ENCODE measurements around the gene ZDHHC11B.
"Not testable (repeated sequence)": the region's sequence is repeated elsewhere in the genome, so short reads cannot be mapped to it uniquely, and the experiment has no call there.

Gene ZDHHC11B

DNA sequence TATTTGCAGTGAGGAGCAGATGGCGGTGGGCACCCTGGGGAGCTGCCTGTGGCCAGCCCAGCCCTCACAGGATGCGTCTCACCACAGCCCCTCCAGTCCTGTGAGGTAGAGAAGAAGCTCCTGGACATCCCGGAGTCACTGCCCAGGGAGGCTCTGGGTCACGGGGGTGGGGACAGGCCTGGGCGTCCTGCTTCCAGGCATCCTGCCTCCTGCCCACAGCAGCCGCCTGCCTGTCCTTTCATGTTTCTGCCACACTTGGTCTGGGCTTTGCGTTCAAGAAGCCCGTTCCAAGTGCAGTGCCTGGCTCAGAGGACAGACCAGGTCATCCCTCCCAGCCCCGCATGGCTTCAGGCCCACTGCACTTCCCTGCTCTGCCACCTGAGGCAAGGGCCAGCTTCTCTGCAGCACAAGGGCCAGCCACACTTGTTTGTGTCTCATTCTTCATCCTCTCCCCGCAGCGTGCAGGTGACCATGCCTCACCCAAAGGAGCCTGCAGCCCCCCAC, 38.2 kb downstream of the ZDHHC11B start:
- Histone ChIP-seq H3K4me3 (replicated peaks; ENCODE audit: insufficient read depth, low read length) (no peak overlapping the region), H3K27ac (replicated peaks) (no peak overlapping the region), H3K27me3 (ENCODE audit: insufficient read depth, poor library complexity, severe bottlenecking) (no peaks in the 10 kb centered on the region)
- TF ChIP-seq SPI1 (IDR thresholded peaks at IDR 0.05; ENCODE audit: borderline replicate concordance, low read depth) (no peak), POLR2AphosphoS5 (IDR thresholded peaks at IDR 0.05; ENCODE audit: low read depth) (no peak), GABPA (IDR thresholded peaks at IDR 0.05; ENCODE audit: low read depth) (no peak)
- TF ChIP-seq, protein P1, sequence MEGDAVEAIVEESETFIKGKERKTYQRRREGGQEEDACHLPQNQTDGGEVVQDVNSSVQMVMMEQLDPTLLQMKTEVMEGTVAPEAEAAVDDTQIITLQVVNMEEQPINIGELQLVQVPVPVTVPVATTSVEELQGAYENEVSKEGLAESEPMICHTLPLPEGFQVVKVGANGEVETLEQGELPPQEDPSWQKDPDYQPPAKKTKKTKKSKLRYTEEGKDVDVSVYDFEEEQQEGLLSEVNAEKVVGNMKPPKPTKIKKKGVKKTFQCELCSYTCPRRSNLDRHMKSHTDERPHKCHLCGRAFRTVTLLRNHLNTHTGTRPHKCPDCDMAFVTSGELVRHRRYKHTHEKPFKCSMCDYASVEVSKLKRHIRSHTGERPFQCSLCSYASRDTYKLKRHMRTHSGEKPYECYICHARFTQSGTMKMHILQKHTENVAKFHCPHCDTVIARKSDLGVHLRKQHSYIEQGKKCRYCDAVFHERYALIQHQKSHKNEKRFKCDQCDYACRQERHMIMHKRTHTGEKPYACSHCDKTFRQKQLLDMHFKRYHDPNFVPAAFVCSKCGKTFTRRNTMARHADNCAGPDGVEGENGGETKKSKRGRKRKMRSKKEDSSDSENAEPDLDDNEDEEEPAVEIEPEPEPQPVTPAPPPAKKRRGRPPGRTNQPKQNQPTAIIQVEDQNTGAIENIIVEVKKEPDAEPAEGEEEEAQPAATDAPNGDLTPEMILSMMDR (IDR thresholded peaks at IDR 0.05; ENCODE audit: insufficient read depth, low read length), result no peak
- TF ChIP-seq, protein P2, sequence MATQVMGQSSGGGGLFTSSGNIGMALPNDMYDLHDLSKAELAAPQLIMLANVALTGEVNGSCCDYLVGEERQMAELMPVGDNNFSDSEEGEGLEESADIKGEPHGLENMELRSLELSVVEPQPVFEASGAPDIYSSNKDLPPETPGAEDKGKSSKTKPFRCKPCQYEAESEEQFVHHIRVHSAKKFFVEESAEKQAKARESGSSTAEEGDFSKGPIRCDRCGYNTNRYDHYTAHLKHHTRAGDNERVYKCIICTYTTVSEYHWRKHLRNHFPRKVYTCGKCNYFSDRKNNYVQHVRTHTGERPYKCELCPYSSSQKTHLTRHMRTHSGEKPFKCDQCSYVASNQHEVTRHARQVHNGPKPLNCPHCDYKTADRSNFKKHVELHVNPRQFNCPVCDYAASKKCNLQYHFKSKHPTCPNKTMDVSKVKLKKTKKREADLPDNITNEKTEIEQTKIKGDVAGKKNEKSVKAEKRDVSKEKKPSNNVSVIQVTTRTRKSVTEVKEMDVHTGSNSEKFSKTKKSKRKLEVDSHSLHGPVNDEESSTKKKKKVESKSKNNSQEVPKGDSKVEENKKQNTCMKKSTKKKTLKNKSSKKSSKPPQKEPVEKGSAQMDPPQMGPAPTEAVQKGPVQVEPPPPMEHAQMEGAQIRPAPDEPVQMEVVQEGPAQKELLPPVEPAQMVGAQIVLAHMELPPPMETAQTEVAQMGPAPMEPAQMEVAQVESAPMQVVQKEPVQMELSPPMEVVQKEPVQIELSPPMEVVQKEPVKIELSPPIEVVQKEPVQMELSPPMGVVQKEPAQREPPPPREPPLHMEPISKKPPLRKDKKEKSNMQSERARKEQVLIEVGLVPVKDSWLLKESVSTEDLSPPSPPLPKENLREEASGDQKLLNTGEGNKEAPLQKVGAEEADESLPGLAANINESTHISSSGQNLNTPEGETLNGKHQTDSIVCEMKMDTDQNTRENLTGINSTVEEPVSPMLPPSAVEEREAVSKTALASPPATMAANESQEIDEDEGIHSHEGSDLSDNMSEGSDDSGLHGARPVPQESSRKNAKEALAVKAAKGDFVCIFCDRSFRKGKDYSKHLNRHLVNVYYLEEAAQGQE (IDR thresholded peaks at IDR 0.05; ENCODE audit: insufficient replicate concordance, low read depth), result no peak
- DNase-seq (ENCODE audit: low read depth in 1 of 2, low spot score in 1 of 2), result no peak

DNA sequence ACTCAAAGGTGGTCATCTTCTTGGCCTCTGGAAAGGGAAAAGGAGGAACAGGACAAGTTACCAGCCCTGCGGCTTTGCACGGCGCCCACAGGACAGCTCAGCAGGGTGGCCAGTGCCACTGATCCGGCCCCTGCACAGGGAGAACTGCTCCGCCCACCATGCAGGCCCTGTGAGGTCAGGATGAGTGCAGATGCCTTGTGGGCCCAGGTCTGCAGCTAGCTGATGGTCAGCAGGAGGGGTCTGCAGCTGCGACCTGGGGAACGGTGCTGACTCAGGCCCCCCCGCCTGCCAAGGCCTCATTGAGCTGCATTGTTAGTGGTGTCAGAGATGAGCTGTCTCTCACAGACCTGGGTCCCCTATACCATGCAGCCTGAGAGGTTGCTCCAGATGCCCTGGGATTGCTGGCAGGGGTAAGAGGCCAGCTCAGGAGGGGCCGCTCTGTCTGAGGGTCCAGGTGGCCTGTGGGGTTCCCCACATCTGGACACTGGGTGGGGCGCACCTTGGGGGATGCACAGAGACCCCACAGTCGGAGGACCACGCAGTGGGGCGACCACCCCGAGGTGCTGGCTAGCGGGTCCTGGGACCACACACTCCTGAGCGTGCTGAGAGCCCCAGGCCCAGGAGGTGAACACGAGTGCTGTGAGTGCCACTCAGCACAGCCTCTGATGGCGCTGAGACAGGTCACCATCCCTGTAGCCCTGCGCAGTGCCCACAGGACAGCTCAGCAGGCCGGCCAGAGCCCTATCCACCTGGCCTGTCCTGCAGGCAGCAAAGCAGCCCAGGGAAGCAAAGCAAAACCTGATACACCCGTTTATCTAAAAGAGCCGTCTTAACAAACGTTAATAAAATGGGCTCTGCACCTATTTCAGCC, 39.0 kb downstream of the ZDHHC11B start:
- H3K27me3 ChIP-seq (ENCODE audit: insufficient read depth, poor library complexity, severe bottlenecking); H3K27ac ChIP-seq (replicated peaks); H3K4me3 ChIP-seq (replicated peaks; ENCODE audit: insufficient read depth, low read length); DNase-seq (ENCODE audit: low read depth in 1 of 2, low spot score in 1 of 2): not testable (repeated sequence)

DNA sequence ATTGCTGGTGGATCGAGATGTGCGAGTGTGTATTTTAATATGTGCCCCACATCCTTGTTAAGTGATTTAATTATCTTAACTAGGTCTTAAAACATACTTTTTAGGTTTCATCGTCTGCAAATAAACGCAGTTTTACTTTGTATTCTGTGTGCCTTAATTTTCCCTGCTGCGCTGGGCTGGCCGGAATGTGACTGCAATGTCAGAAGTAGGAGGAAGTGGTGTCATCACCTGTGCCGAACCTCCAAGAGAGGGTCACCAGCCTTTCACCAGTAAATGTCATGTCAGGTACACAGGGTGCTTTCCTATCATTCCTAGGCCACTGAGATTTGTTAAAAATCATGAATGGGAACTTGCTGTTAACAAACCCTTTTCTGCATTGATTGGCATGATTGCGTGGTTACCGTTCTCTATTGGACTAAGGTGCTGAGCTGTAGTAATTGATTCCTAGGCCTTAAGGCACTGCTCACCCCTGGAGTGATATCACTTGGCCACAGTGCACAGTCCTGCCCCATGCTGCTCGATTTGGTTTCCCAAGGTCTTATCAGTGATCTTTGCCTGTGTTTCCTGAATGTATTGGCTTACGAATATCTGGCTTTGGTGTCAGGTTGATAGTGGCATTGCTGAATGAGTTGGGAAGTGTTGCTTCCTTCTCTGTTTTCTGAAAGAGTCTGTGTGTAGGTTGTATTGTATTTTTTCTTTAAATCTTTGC, 40.7 kb downstream of the ZDHHC11B start:
- H3K4me3 ChIP-seq (replicated peaks; ENCODE audit: insufficient read depth, low read length); DNase-seq (ENCODE audit: low read depth in 1 of 2, low spot score in 1 of 2); H3K27ac ChIP-seq (replicated peaks); H3K27me3 ChIP-seq (ENCODE audit: insufficient read depth, poor library complexity, severe bottlenecking): not testable (repeated sequence)

DNA sequence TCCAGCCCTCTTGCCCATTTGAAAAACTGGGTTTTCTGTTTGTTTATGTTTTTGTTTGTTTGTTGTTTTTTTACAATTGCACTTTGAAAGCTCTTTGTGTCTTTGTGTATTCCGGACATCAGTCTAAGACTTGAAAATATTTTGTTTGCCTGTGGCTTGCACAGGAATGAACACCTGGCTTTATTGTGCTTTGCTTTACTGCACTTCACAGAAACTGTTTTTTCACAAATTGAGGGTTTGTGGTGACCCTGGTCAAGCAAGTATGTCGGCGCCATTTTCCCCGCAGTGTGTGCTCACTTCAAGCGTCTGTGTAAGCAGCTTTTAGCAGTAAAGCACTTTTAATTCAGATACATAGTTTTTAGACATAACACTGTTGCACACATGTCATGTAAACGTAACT, 42.3 kb downstream of the ZDHHC11B start:
- H3K27me3 ChIP-seq (ENCODE audit: insufficient read depth, poor library complexity, severe bottlenecking); H3K4me3 ChIP-seq (replicated peaks; ENCODE audit: insufficient read depth, low read length): not testable (repeated sequence)

DNA sequence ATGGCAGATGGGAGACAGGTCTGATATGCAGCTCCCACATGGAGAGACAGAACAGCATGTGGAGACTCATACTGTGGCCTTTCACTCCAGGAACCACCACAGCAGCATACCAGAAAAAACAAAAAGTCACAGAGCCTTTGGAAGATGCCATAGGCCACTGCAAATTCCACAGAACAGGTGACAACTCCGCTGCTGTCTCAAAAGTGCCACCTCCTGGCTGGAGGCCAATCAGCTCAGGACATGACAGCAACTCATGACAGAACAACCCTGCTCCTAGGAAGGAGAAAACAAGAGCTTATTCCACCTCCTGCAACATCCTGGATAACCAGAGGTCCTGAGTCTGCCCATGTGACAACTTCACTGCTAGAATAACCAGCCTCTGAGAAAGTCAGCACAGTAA, 50.4 kb downstream of the ZDHHC11B start:
- not testable (repeated sequence) for H3K27me3 ChIP-seq (ENCODE audit: insufficient read depth, poor library complexity, severe bottlenecking); H3K4me3 ChIP-seq (replicated peaks; ENCODE audit: insufficient read depth, low read length); H3K27ac ChIP-seq (replicated peaks); DNase-seq (ENCODE audit: low read depth in 1 of 2, low spot score in 1 of 2)

More for the DNA sequence above, 42.3 kb downstream of the ZDHHC11B start:
- H3K27ac ChIP-seq (replicated peaks); DNase-seq (ENCODE audit: low read depth in 1 of 2, low spot score in 1 of 2): not testable (repeated sequence)

DNA sequence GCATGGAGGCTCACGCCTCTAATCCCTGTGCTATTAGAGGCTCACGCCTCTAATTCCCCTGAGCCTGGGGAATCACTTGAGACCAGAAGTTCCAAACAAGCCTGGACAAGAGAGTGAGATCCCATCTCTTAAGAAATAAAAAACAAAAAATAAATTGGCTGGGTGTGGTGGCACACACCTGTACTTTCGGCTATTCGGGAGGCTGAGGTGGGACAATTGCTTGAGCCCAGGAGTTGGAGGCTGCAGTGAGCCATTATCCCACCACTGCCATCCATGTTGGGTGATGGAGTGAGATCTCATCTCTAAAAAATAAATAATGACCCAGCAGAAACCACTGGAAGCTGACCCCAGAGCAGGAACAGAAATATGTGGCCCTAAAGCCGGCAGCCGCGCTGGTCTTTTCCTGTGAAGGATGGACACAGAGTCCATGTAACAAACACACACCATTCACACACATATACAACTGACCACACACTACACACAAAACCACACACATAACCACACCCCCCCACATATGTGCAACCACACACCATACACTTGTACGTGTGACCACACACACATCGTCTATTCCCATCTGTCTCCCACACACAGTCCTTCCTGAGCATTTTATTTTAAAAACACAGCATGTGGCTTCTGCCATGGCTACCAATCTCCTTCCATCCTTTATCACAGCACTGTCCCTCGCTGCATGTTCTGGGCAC, 51.6 kb downstream of the ZDHHC11B start:
- not testable (repeated sequence) for H3K27me3 ChIP-seq (ENCODE audit: insufficient read depth, poor library complexity, severe bottlenecking); H3K27ac ChIP-seq (replicated peaks); DNase-seq (ENCODE audit: low read depth in 1 of 2, low spot score in 1 of 2); H3K4me3 ChIP-seq (replicated peaks; ENCODE audit: insufficient read depth, low read length)

DNA sequence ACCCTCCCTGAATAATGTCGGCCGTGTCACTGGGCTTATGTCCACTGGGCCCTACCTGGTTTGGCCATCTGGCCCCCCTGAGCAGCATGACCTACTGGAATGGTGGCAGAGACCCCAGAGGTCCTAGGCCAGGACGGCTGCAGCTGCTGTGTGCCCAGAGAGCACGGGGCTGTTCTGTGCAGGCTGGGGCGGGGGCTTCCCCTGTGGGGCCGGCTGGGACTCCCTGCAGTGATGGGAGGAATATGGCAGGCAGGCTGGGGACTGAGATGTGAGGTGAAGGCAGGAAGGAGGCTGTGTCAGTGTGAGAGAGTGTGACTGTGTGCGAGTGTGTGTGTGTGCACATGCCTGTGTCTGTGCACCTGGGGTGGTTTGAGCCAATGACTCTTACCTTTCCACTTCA, 55.3 kb downstream of the ZDHHC11B start:
- H3K27me3 ChIP-seq (ENCODE audit: insufficient read depth, poor library complexity, severe bottlenecking); H3K27ac ChIP-seq (replicated peaks); H3K4me3 ChIP-seq (replicated peaks; ENCODE audit: insufficient read depth, low read length); DNase-seq (ENCODE audit: low read depth in 1 of 2, low spot score in 1 of 2): not testable (repeated sequence)

DNA sequence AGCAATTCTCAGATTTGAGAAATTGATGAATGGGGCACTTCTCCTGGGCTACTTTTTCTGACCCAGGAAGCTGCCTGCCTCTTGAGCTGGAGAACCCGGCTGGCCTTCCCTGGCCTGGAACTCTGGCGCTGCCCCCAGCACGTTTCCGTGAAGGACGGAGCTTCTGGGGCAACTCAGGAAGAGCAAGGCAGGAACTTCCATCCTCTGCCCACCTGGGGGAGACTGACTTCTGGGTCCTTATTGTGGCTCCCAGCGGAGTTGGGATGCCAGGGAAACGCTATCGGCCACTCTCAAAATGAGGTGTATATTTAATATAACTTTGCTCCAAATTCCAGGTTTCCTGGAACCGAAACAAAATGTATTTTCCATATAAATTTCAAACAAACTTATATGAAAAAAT, 57.4 kb downstream of the ZDHHC11B start:
- H3K27ac ChIP-seq (replicated peaks); H3K4me3 ChIP-seq (replicated peaks; ENCODE audit: insufficient read depth, low read length); H3K27me3 ChIP-seq (ENCODE audit: insufficient read depth, poor library complexity, severe bottlenecking); DNase-seq (ENCODE audit: low read depth in 1 of 2, low spot score in 1 of 2): not testable (repeated sequence)

DNA sequence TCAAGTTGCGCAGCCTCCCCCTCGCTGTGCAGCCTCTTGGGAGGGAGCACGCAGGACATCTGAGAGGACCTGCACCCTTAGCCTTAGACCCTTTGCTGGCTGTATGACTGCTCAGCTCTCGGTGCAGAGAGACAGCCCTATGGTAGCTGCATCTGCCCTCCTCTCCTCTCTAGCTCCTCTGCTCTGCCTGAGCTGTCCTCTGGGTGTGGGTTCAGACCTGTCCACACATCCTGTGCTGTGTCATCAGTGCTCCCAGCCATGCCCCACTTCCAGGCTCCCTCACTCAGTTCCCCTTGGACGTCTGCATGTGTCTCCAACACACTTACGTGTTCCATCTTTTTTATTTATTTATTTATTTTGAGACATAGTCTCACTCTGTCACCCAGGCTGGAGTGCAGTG, 60.7 kb downstream of the ZDHHC11B start:
- not testable (repeated sequence) for H3K27me3 ChIP-seq (ENCODE audit: insufficient read depth, poor library complexity, severe bottlenecking); DNase-seq (ENCODE audit: low read depth in 1 of 2, low spot score in 1 of 2); H3K4me3 ChIP-seq (replicated peaks; ENCODE audit: insufficient read depth, low read length); H3K27ac ChIP-seq (replicated peaks)

DNA sequence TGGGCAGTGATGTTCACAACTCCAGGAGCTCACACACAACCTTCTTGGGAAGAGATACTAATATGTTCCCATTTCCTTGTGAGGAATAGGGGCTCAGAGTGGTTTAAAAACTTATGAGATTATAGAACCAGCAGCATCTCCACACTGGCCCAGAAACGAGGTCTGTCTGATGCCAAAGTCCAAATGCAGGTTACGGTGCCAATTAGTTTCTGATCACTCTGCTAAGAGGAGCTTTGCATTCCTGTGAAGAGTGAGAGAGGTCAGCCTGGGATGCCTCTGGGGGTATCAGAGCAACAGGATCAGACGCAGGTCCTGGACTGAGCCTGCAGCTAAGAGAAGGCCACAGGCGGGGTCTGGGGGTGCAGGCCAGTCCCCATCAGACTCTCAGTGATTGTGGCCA, 61.2 kb downstream of the ZDHHC11B start:
- DNase-seq (ENCODE audit: low read depth in 1 of 2, low spot score in 1 of 2); H3K27me3 ChIP-seq (ENCODE audit: insufficient read depth, poor library complexity, severe bottlenecking); H3K27ac ChIP-seq (replicated peaks); H3K4me3 ChIP-seq (replicated peaks; ENCODE audit: insufficient read depth, low read length): not testable (repeated sequence)

DNA sequence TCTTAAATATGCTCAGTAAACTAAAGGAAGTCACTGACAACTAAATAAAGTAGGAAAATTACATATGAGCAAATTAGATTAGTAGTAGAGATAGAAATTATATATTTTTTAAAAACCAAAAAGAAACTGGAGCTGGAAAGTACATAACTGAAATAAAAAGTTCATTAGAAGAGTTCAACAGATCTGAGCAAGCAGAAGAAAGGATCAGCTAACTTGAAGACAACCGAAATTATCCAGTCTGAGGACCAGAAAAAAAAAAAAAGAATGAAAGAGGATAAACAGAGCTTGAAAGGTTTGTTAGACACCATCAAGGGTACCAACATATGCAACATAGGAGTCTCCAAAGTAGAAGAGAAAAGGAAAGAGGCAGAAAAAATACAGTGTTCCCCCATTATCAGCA, 65.2 kb downstream of the ZDHHC11B start:
- not testable (repeated sequence) for DNase-seq (ENCODE audit: low read depth in 1 of 2, low spot score in 1 of 2); H3K27me3 ChIP-seq (ENCODE audit: insufficient read depth, poor library complexity, severe bottlenecking); H3K27ac ChIP-seq (replicated peaks); H3K4me3 ChIP-seq (replicated peaks; ENCODE audit: insufficient read depth, low read length)
